ENCODE measurements around the gene SLK.

Gene SLK

GRCh38 chr10:103960103-103960502 is 6.8 kb upstream of the SLK start:
- Histone ChIP-seq H3K4me3 (ENCODE audit: low read length in 2 of 2) (no peak overlapping the region), H3K27me3 (ENCODE audit: control insufficient read depth in 2 of 2, insufficient read depth in 2 of 2, low read length in 2 of 2) (no peaks in the 10 kb centered on the region), H3K27ac (ENCODE audit: low read depth in 2 of 2, low read length in 2 of 2) (no peak overlapping the region), H3K36me3 (ENCODE audit: control insufficient read depth in 2 of 2, insufficient read depth in 2 of 2, low read length in 2 of 2) (no peaks in the 10 kb centered on the region), H3K9me3 (ENCODE audit: control insufficient read depth in 2 of 2, low read length in 2 of 2) (no peaks in the 10 kb centered on the region), H3K9ac (ENCODE audit: low read depth in 1 of 2, low read length in 2 of 2) (no peak overlapping the region), H3K4me1 (ENCODE audit: control insufficient read depth in 2 of 2, insufficient read depth in 2 of 2, low read length in 2 of 2) (no peaks in the 10 kb centered on the region)

DNA sequence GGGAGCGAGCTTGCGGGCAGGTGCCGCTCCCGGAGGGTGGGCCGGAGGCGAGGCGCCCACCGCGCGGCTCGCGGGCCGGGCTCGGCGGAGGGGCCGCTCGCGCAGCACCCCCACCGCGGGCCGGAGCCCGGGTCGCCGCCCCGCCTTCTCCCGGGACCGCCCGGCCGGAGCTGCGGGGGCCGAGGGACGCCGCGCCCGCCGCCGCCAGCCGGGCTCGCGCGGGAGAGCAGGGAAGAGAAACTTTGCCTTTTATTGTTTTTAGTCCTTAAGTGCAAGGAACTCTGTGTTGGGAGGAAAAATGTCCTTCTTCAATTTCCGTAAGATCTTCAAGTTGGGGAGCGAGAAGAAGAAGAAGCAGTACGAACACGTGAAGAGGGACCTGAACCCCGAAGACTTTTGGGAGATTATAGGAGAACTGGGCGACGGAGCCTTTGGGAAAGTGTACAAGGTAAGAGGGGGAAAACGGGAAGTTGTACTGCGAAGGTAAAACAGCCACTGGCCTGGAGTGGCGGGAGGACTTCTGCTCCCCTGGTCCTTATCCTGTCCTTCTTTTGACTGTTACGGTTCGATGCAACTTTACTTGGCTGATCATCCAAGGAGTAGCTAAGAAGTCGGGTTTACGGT is 620 bp downstream of the SLK start:
- no peaks in the 10 kb centered on the region for H3K36me3 ChIP-seq (ENCODE audit: control insufficient read depth in 2 of 2, insufficient read depth in 2 of 2, low read length in 2 of 2)
- peak overlapping the region; percentile 93 to 96 for H3K27ac ChIP-seq (ENCODE audit: low read depth in 2 of 2, low read length in 2 of 2)
- H3K27me3 ChIP-seq (ENCODE audit: control insufficient read depth in 2 of 2, insufficient read depth in 2 of 2, low read length in 2 of 2): no peaks in the 10 kb centered on the region
- peak overlapping the region; percentile 99 to 100 for H3K9ac ChIP-seq (ENCODE audit: low read depth in 1 of 2, low read length in 2 of 2)
- no peaks in the 10 kb centered on the region for H3K9me3 ChIP-seq (ENCODE audit: control insufficient read depth in 2 of 2, low read length in 2 of 2)
- H3K4me3 ChIP-seq (ENCODE audit: low read length in 2 of 2): peak overlapping the region; percentile 92 to 100
- H3K4me1 ChIP-seq (ENCODE audit: control insufficient read depth in 2 of 2, insufficient read depth in 2 of 2, low read length in 2 of 2): peaks cover 17 to 23% of the 10 kb centered on the region in 2 donors

DNA sequence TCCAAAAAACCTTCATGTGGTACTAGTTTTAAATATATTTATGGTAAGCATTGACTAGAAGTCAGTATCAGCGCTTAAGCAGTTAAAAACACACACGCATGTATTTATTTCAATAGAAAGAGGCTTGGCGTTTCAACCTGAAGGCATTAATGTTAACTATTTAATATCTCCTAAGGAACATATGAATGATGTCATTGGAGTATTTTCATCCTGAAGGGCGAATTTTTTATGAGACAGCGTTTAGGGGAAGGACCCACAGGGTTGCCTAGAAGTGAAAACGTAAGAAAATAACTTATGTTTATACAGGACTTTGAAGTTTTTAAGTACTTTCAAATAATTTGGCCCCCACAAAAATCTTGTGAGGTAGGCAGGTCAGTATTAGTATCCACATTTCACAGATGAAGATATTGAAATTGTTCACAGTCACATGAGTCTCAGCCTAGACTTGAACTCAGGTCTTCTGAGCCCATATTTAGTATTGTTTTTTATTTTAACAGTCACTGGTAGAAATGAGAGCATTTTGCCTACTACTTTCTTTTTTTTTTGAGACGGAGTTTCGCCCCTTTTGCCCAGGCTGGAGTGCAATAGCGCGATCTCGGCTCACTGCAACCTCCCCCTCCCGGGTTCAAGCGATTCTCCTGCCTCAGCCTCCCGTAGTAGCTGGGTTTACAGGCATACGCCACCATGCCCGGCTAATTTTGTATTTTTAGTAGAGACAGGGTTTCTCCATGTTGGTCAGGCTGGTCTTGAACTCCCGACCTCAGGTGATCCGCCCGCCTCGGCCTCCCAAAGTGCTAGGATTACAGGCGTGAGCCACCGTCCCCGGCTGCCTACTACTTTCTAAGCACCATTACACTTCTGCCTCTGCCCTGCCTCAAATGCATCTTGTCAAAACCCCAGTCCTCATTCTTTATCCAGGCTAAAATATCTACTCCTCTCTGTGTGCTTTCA is 1.8 kb downstream of the SLK start:
- Histone ChIP-seq H3K9me3 (ENCODE audit: control insufficient read depth in 2 of 2, low read length in 2 of 2) (no peaks in the 10 kb centered on the region), H3K27me3 (ENCODE audit: control insufficient read depth in 2 of 2, insufficient read depth in 2 of 2, low read length in 2 of 2) (no peaks in the 10 kb centered on the region), H3K27ac (ENCODE audit: low read depth in 2 of 2, low read length in 2 of 2) (peak overlapping the region in 1 of 2 donors; percentile 34), H3K4me1 (ENCODE audit: control insufficient read depth in 2 of 2, insufficient read depth in 2 of 2, low read length in 2 of 2) (peaks cover 17 to 23% of the 10 kb centered on the region in 2 donors), H3K4me3 (ENCODE audit: low read length in 2 of 2) (peak overlapping the region; percentile 92 to 100), H3K9ac (ENCODE audit: low read depth in 1 of 2, low read length in 2 of 2) (peak overlapping the region; percentile 99 to 100), H3K36me3 (ENCODE audit: control insufficient read depth in 2 of 2, insufficient read depth in 2 of 2, low read length in 2 of 2) (no peaks in the 10 kb centered on the region)

GRCh38 chr10:103969436-103969835 is 2.5 kb downstream of the SLK start:
- Histone ChIP-seq H3K27me3 (ENCODE audit: control insufficient read depth in 2 of 2, insufficient read depth in 2 of 2, low read length in 2 of 2) (no peaks in the 10 kb centered on the region), H3K4me3 (ENCODE audit: low read length in 2 of 2) (peak overlapping the region; percentile 92 to 100), H3K9me3 (ENCODE audit: control insufficient read depth in 2 of 2, low read length in 2 of 2) (no peaks in the 10 kb centered on the region), H3K4me1 (ENCODE audit: control insufficient read depth in 2 of 2, insufficient read depth in 2 of 2, low read length in 2 of 2) (peaks cover 17 to 23% of the 10 kb centered on the region in 2 donors), H3K27ac (ENCODE audit: low read depth in 2 of 2, low read length in 2 of 2) (peak overlapping the region; percentile 35 to 43), H3K9ac (ENCODE audit: low read depth in 1 of 2, low read length in 2 of 2) (peak overlapping the region; percentile 58 to 99), H3K36me3 (ENCODE audit: control insufficient read depth in 2 of 2, insufficient read depth in 2 of 2, low read length in 2 of 2) (no peaks in the 10 kb centered on the region)

GRCh38 chr10:103969857-103970627 is 3.1 kb downstream of the SLK start:
- Histone ChIP-seq H3K36me3 (ENCODE audit: control insufficient read depth in 2 of 2, insufficient read depth in 2 of 2, low read length in 2 of 2) (no peaks in the 10 kb centered on the region), H3K9ac (ENCODE audit: low read depth in 1 of 2, low read length in 2 of 2) (peak overlapping the region; percentile 58 to 99), H3K27ac (ENCODE audit: low read depth in 2 of 2, low read length in 2 of 2) (peak overlapping the region; percentile 35 to 43), H3K4me3 (ENCODE audit: low read length in 2 of 2) (peak overlapping the region; percentile 92 to 100), H3K4me1 (ENCODE audit: control insufficient read depth in 2 of 2, insufficient read depth in 2 of 2, low read length in 2 of 2) (peaks cover 17 to 23% of the 10 kb centered on the region in 2 donors), H3K27me3 (ENCODE audit: control insufficient read depth in 2 of 2, insufficient read depth in 2 of 2, low read length in 2 of 2) (no peaks in the 10 kb centered on the region), H3K9me3 (ENCODE audit: control insufficient read depth in 2 of 2, low read length in 2 of 2) (no peaks in the 10 kb centered on the region)

- H3K27ac ChIP-seq (ENCODE audit: low read depth in 2 of 2, low read length in 2 of 2): no peak overlapping the region
- no peaks in the 10 kb centered on the region for H3K36me3 ChIP-seq (ENCODE audit: control insufficient read depth in 2 of 2, insufficient read depth in 2 of 2, low read length in 2 of 2)
- no peak overlapping the region for H3K4me3 ChIP-seq (ENCODE audit: low read length in 2 of 2)
- peaks cover 0 to 4% of the 10 kb centered on the region in 2 donors for H3K4me1 ChIP-seq (ENCODE audit: control insufficient read depth in 2 of 2, insufficient read depth in 2 of 2, low read length in 2 of 2)
- H3K9ac ChIP-seq (ENCODE audit: low read depth in 1 of 2, low read length in 2 of 2): no peak overlapping the region
- H3K27me3 ChIP-seq (ENCODE audit: control insufficient read depth in 2 of 2, insufficient read depth in 2 of 2, low read length in 2 of 2): no peaks in the 10 kb centered on the region
- no peaks in the 10 kb centered on the region for H3K9me3 ChIP-seq (ENCODE audit: control insufficient read depth in 2 of 2, low read length in 2 of 2)
These were observed 8.2 kb downstream of the SLK start for GRCh38 chr10:103975169-103975568.

GRCh38 chr10:103977204-103977603 is 10.3 kb downstream of the SLK start:
- no peaks in the 10 kb centered on the region for H3K27me3 ChIP-seq (ENCODE audit: control insufficient read depth in 2 of 2, insufficient read depth in 2 of 2, low read length in 2 of 2)

DNA sequence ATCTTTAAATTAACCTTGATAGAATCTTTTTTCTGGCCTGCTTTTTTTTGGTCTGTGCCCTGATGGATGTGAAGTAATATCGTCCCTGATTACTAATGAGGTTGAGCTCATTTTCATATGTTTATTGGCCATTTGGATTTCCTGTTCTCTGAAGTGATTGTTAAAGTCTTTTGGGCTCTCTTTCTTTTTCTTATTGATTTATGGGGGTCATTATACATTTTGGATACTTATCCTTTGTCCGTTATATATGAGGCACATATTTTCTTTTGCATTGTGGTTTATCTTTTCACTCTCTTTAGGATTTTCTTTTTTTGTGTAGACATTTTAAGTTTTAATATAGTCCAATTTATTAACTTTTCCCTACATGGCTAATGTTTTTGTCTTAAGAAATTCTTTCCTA is 12.6 kb downstream of the SLK start:
- Histone ChIP-seq H3K4me1 (ENCODE audit: control insufficient read depth in 2 of 2, insufficient read depth in 2 of 2, low read length in 2 of 2) (peaks cover 0 to 3% of the 10 kb centered on the region in 2 donors), H3K9ac (ENCODE audit: low read depth in 1 of 2, low read length in 2 of 2) (no peak overlapping the region), H3K27me3 (ENCODE audit: control insufficient read depth in 2 of 2, insufficient read depth in 2 of 2, low read length in 2 of 2) (no peaks in the 10 kb centered on the region), H3K27ac (ENCODE audit: low read depth in 2 of 2, low read length in 2 of 2) (no peak overlapping the region), H3K9me3 (ENCODE audit: control insufficient read depth in 2 of 2, low read length in 2 of 2) (no peaks in the 10 kb centered on the region), H3K36me3 (ENCODE audit: control insufficient read depth in 2 of 2, insufficient read depth in 2 of 2, low read length in 2 of 2) (no peaks in the 10 kb centered on the region), H3K4me3 (ENCODE audit: low read length in 2 of 2) (no peak overlapping the region)

More at GRCh38 chr10:103977204-103977603, 10.3 kb downstream of the SLK start:
- Histone ChIP-seq H3K36me3 (ENCODE audit: control insufficient read depth in 2 of 2, insufficient read depth in 2 of 2, low read length in 2 of 2) (no peaks in the 10 kb centered on the region), H3K9me3 (ENCODE audit: control insufficient read depth in 2 of 2, low read length in 2 of 2) (no peaks in the 10 kb centered on the region), H3K27ac (ENCODE audit: low read depth in 2 of 2, low read length in 2 of 2) (no peak overlapping the region), H3K4me3 (ENCODE audit: low read length in 2 of 2) (no peak overlapping the region), H3K4me1 (ENCODE audit: control insufficient read depth in 2 of 2, insufficient read depth in 2 of 2, low read length in 2 of 2) (no peaks in the 10 kb centered on the region), H3K9ac (ENCODE audit: low read depth in 1 of 2, low read length in 2 of 2) (no peak overlapping the region)

DNA sequence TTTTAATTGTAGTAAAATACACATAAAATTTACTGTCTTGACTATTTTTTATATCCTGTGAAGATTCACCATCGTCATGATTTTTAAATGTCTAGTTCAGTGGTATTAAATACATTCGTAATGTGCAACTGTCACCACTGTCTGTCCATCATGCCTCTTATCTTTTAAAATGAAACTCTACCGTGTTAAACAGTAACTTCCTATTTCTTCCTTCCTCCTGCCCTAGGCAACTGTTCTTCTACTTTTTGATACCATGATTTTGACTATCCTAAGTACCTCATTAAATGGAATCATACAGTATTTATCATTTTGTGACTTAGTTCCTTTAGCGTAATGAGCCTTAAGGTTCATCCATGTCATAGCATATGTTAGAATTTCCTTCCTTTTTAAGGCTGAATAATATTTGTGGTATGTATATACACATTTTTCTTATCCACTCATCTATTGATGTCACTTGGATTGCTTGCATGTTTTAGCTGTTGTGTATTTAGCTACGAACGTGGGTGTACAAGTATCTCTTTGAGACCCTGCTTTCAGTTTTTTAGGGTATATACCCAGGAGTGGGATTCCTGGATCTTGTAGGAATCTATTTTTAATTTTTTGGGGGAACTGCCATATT is 13.5 kb downstream of the SLK start:
- H3K27ac ChIP-seq (ENCODE audit: low read depth in 2 of 2, low read length in 2 of 2): no peak overlapping the region
- peaks cover 0 to 2% of the 10 kb centered on the region in 2 donors for H3K36me3 ChIP-seq (ENCODE audit: control insufficient read depth in 2 of 2, insufficient read depth in 2 of 2, low read length in 2 of 2)
- no peaks in the 10 kb centered on the region for H3K27me3 ChIP-seq (ENCODE audit: control insufficient read depth in 2 of 2, insufficient read depth in 2 of 2, low read length in 2 of 2)
- H3K4me1 ChIP-seq (ENCODE audit: control insufficient read depth in 2 of 2, insufficient read depth in 2 of 2, low read length in 2 of 2): peaks cover 0 to 3% of the 10 kb centered on the region in 2 donors
- H3K9ac ChIP-seq (ENCODE audit: low read depth in 1 of 2, low read length in 2 of 2): no peak overlapping the region
- H3K9me3 ChIP-seq (ENCODE audit: control insufficient read depth in 2 of 2, low read length in 2 of 2): no peaks in the 10 kb centered on the region
- H3K4me3 ChIP-seq (ENCODE audit: low read length in 2 of 2): no peak overlapping the region

All from mucosa of rectum (tissue), 2 donors.